Measurements from ENCODE around the gene ADGRL3.

DNA sequence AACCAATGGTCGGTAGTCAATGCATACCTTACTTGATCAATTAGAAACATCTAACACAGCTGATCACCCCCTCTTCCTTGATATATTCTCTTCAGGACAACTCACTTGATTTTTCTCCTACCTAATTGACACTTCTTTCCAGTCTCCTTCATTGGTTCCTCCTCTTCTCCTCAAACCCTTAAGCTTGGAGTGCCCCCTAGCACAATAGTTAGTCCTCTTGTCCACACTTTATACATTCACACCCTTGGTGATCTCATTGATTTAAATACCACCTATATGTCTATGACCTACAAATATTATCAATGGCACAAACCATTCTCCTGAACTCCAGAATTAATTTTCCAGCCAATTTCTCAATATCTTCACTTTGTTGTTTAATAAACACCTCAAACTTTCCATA lies 724.0 kb downstream of the ADGRL3 start:
- TF ChIP-seq, protein P1, sequence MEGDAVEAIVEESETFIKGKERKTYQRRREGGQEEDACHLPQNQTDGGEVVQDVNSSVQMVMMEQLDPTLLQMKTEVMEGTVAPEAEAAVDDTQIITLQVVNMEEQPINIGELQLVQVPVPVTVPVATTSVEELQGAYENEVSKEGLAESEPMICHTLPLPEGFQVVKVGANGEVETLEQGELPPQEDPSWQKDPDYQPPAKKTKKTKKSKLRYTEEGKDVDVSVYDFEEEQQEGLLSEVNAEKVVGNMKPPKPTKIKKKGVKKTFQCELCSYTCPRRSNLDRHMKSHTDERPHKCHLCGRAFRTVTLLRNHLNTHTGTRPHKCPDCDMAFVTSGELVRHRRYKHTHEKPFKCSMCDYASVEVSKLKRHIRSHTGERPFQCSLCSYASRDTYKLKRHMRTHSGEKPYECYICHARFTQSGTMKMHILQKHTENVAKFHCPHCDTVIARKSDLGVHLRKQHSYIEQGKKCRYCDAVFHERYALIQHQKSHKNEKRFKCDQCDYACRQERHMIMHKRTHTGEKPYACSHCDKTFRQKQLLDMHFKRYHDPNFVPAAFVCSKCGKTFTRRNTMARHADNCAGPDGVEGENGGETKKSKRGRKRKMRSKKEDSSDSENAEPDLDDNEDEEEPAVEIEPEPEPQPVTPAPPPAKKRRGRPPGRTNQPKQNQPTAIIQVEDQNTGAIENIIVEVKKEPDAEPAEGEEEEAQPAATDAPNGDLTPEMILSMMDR (IDR thresholded peaks at IDR 0.05): no peak
- TF ChIP-seq POLR2A (IDR thresholded peaks at IDR 0.05) (no peak), EP300 (IDR thresholded peaks at IDR 0.05) (no peak)
